ENCODE measurements around the gene EML6.

- TF ChIP-seq POLR2A (IDR thresholded peaks at IDR 0.05; ENCODE audit: borderline replicate concordance, extremely low read depth, insufficient read depth, insufficient read length) (no peak), YY1 (IDR thresholded peaks at IDR 0.05; ENCODE audit: extremely low read depth, insufficient replicate concordance, low read depth, low read length) (no peak), EZH2phosphoT487 (IDR thresholded peaks at IDR 0.05; ENCODE audit: borderline replicate concordance) (no peak)
- TF ChIP-seq, protein P1, sequence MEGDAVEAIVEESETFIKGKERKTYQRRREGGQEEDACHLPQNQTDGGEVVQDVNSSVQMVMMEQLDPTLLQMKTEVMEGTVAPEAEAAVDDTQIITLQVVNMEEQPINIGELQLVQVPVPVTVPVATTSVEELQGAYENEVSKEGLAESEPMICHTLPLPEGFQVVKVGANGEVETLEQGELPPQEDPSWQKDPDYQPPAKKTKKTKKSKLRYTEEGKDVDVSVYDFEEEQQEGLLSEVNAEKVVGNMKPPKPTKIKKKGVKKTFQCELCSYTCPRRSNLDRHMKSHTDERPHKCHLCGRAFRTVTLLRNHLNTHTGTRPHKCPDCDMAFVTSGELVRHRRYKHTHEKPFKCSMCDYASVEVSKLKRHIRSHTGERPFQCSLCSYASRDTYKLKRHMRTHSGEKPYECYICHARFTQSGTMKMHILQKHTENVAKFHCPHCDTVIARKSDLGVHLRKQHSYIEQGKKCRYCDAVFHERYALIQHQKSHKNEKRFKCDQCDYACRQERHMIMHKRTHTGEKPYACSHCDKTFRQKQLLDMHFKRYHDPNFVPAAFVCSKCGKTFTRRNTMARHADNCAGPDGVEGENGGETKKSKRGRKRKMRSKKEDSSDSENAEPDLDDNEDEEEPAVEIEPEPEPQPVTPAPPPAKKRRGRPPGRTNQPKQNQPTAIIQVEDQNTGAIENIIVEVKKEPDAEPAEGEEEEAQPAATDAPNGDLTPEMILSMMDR (IDR thresholded peaks at IDR 0.05 in 2 of 3, conservative IDR thresholded peaks at IDR 0.05 in 1 of 3; ENCODE audit: borderline replicate concordance in 1 of 3, insufficient read depth in 1 of 3, low read depth in 2 of 3, low read length in 2 of 3) = no peak
These were observed 7.1 kb upstream of the EML6 start for GRCh38 chr2:54716375-54716774.

Data from HCT116 (cell line).